Measurements from ENCODE around the gene IREB2. TPM values are rescaled to one million over a fixed set of nuclear protein-coding genes. Genes with fewer than 3 reads are reported as not detected.
A peak's percentile ranks its signal among the peaks of the same experiment; 100 is the strongest.

The IREB2 gene
- total RNA-seq, 1 donor from 2014 or later: 84.9 TPM

- Mint-ChIP-seq H3K9me3 (peaks cover 4% of the 10 kb centered on the region), H3K36me3 (no peaks in the 10 kb centered on the region), H3K27me3 (ENCODE audit: low read depth) (peaks cover 25% of the 10 kb centered on the region), H3K4me3 (no peak overlapping the region), H3K27ac (no peak overlapping the region), H3K4me1 (peaks cover 2% of the 10 kb centered on the region)
- TF ChIP-seq CTCF (IDR thresholded peaks at IDR 0.05; ENCODE audit: unreplicated experiment): no peak
- no peak for DNase-seq (ENCODE audit: low spot score in 2 of 2, unreplicated experiment in 2 of 2)
Observed at GRCh38 chr15:78421238-78421965, 16.6 kb upstream of the IREB2 start.

GRCh38 chr15:78422571-78423340, 15.3 kb upstream of the IREB2 start:
- peak; percentile 87 for TF ChIP-seq CTCF (IDR thresholded peaks at IDR 0.05; ENCODE audit: unreplicated experiment)
- Mint-ChIP-seq H3K27ac (no peak overlapping the region), H3K4me1 (no peaks in the 10 kb centered on the region), H3K4me3 (no peak overlapping the region), H3K36me3 (no peaks in the 10 kb centered on the region), H3K9me3 (peaks cover 4% of the 10 kb centered on the region), H3K27me3 (ENCODE audit: low read depth) (peaks cover 29% of the 10 kb centered on the region)
- peak; percentile 42 to 69 for DNase-seq (ENCODE audit: low spot score in 2 of 2, unreplicated experiment in 2 of 2)

GRCh38 chr15:78424673-78425072, 13.3 kb upstream of the IREB2 start:
- DNase-seq (ENCODE audit: low spot score in 2 of 2, unreplicated experiment in 2 of 2): no peak
- Mint-ChIP-seq H3K27ac (no peak overlapping the region), H3K36me3 (no peaks in the 10 kb centered on the region), H3K9me3 (no peaks in the 10 kb centered on the region), H3K27me3 (ENCODE audit: low read depth) (peaks cover 35% of the 10 kb centered on the region), H3K4me1 (no peaks in the 10 kb centered on the region), H3K4me3 (no peak overlapping the region)
- no peak for TF ChIP-seq CTCF (IDR thresholded peaks at IDR 0.05; ENCODE audit: unreplicated experiment)

GRCh38 chr15:78425643-78426042, 12.4 kb upstream of the IREB2 start:
- no peaks in the 10 kb centered on the region for H3K9me3 Mint-ChIP-seq
- H3K36me3 Mint-ChIP-seq: no peaks in the 10 kb centered on the region
- H3K4me1 Mint-ChIP-seq: no peaks in the 10 kb centered on the region
- H3K4me3 Mint-ChIP-seq: no peak overlapping the region
- TF ChIP-seq CTCF (IDR thresholded peaks at IDR 0.05; ENCODE audit: unreplicated experiment): no peak
- no peak overlapping the region for H3K27ac Mint-ChIP-seq
- H3K27me3 Mint-ChIP-seq (ENCODE audit: low read depth): peaks cover 42% of the 10 kb centered on the region
- DNase-seq (ENCODE audit: low spot score in 2 of 2, unreplicated experiment in 2 of 2): no peak

- Mint-ChIP-seq H3K27ac (no peak overlapping the region), H3K36me3 (no peaks in the 10 kb centered on the region), H3K27me3 (ENCODE audit: low read depth) (peaks cover 48% of the 10 kb centered on the region), H3K4me1 (no peaks in the 10 kb centered on the region), H3K4me3 (no peak overlapping the region), H3K9me3 (peaks cover 3% of the 10 kb centered on the region)
- no peak for DNase-seq (ENCODE audit: low spot score in 2 of 2, unreplicated experiment in 2 of 2)
- no peak for TF ChIP-seq CTCF (IDR thresholded peaks at IDR 0.05; ENCODE audit: unreplicated experiment)
Observed at GRCh38 chr15:78426300-78426699, 11.7 kb upstream of the IREB2 start.

Data from mesothelial cell of epicardium (in vitro differentiated cells).